ENCODE results near the gene PARP16. TPM values are rescaled to one million over a fixed set of nuclear protein-coding genes. Genes with fewer than 3 reads are reported as not detected.

PARP16 gene
- polyA plus RNA-seq = 1.7 TPM in 2 replicates

GRCh38 chr15:65286704-65287519, at the start of gene PARP16:
Gene PARP16, minus strand, starts transcription at chr15:65286883. Its CDS starts 457 bp downstream, at chr15:65286426.

GRCh38 chr15:65304381-65305149, 17.9 kb upstream of the PARP16 start, which contains the start of gene RNU5B-1:
Gene RNU5B-1, plus strand, starts transcription at chr15:65304677.

GRCh38 chr15:65210770-65211481, 75.8 kb downstream of the PARP16 start, which contains the start of gene CILP:
Gene CILP, minus strand, starts transcription at chr15:65211473. Its CDS starts 1,718 bp downstream, at chr15:65209755.

Other genes with a start within 250 kb of the PARP16 start
- gene SLC51B, start 241.5 kb downstream of the PARP16 start, polyA plus RNA-seq = not detected in 2 replicates
- not detected in 2 replicates for gene RASL12, start 218.9 kb downstream of the PARP16 start, polyA plus RNA-seq
- gene KBTBD13, start 210.1 kb downstream of the PARP16 start, polyA plus RNA-seq = not detected in 2 replicates
- 2.3 and 2.7 TPM in 2 replicates for gene UBAP1L, start 171.7 kb downstream of the PARP16 start, polyA plus RNA-seq
- 7.5 and 9.9 TPM in 2 replicates for gene PDCD7, start 153.1 kb downstream of the PARP16 start, polyA plus RNA-seq
- 22.3 and 27.2 TPM in 2 replicates for gene CLPX, start 101.5 kb downstream of the PARP16 start, polyA plus RNA-seq
- gene CILP, start 75.4 kb downstream of the PARP16 start, polyA plus RNA-seq = not detected in 2 replicates
- gene RNU5A-1, start 9.2 kb upstream of the PARP16 start, polyA plus RNA-seq = not detected in 2 replicates
- gene RNU5B-1, start 17.8 kb upstream of the PARP16 start, polyA plus RNA-seq = not detected in 2 replicates
- not detected in 2 replicates for gene IGDCC3, start 91.1 kb upstream of the PARP16 start, polyA plus RNA-seq
- 1.2 and 1.6 TPM in 2 replicates for gene IGDCC4, start 136.1 kb upstream of the PARP16 start, polyA plus RNA-seq
- 114 and 122 TPM in 2 replicates for gene DPP8, start 230.8 kb upstream of the PARP16 start, polyA plus RNA-seq
- 150 and 158 TPM in 2 replicates for gene HACD3, start 243.6 kb upstream of the PARP16 start, polyA plus RNA-seq

Measured in Purkinje cell (primary cell).